GM19099 (cell line): Measurements from ENCODE around the gene CCT8.

Experiments used
- POLR2A ChIP-seq: IDR thresholded peaks from 3 replicates; pipeline ENCODE4 v1.6.1; 2011; ENCODE audit warnings: low read depth; ENCODE audit not compliant: insufficient read length; ENCODE audit errors: extremely low read depth

The CCT8 gene

GRCh38 chr21:29073222-29074006, at the start of gene CCT8:
TSS of gene CCT8 (minus strand) at chr21:29073648. CDS start at chr21:29073590, 58 bp downstream.
- peak; percentile 96 for TF ChIP-seq POLR2A

- no peak for TF ChIP-seq POLR2A
Measured at GRCh38 chr21:29121759-29122158, 48.3 kb upstream of the CCT8 start.

GRCh38 chr21:29117372-29117955, 44.0 kb upstream of the CCT8 start:
- TF ChIP-seq POLR2A, result no peak

- no peak for TF ChIP-seq POLR2A
Measured at GRCh38 chr21:29115899-29116298, 42.5 kb upstream of the CCT8 start.

GRCh38 chr21:29114765-29115500, 41.5 kb upstream of the CCT8 start:
- TF ChIP-seq POLR2A, result no peak

GRCh38 chr21:29105218-29105617, 31.8 kb upstream of the CCT8 start:
- TF ChIP-seq POLR2A, result no peak

GRCh38 chr21:29104239-29104708, 30.8 kb upstream of the CCT8 start:
- TF ChIP-seq POLR2A, result no peak

- TF ChIP-seq POLR2A, result no peak
Measured at GRCh38 chr21:29102791-29103257, 29.4 kb upstream of the CCT8 start.

- TF ChIP-seq POLR2A, result no peak
Measured at GRCh38 chr21:29098156-29098555, 24.7 kb upstream of the CCT8 start.

GRCh38 chr21:29096218-29097015, 23.0 kb upstream of the CCT8 start:
- TF ChIP-seq POLR2A, result no peak

GRCh38 chr21:29092102-29092959, 18.9 kb upstream of the CCT8 start:
- TF ChIP-seq POLR2A, result no peak

GRCh38 chr21:29091033-29091432, 17.6 kb upstream of the CCT8 start:
- TF ChIP-seq POLR2A, result no peak

GRCh38 chr21:29085106-29085752, 11.8 kb upstream of the CCT8 start:
- no peak for TF ChIP-seq POLR2A

GRCh38 chr21:29084372-29084771, 10.9 kb upstream of the CCT8 start:
- no peak for TF ChIP-seq POLR2A

- TF ChIP-seq POLR2A, result no peak
Measured at GRCh38 chr21:29083306-29083705, 9.9 kb upstream of the CCT8 start.
